IPS-15b (cell line): ENCODE measurements around the gene SLITRK3.
"Not testable (repeated sequence)": the region's sequence is repeated elsewhere in the genome, so short reads cannot be mapped to it uniquely, and the experiment has no call there.

ENCODE experiments used
- H3K27me3 ChIP-seq: one replicate; pipeline ENCODE4 v1.6.1; 2013; ENCODE audit warnings: low read length; ENCODE audit not compliant: control insufficient read depth, insufficient read depth
- H3K36me3 ChIP-seq: one replicate; pipeline ENCODE4 v1.6.1; 2013; ENCODE audit warnings: low read length; ENCODE audit not compliant: control insufficient read depth, insufficient read depth
- H3K4me1 ChIP-seq: one replicate; pipeline ENCODE4 v1.6.1; 2013; ENCODE audit warnings: mild to moderate bottlenecking, low read length; ENCODE audit not compliant: control insufficient read depth, insufficient read depth
- H3K4me3 ChIP-seq: one replicate; pipeline ENCODE4 v1.5.1; 2013; ENCODE audit warnings: low read depth, low read length
- H3K9ac ChIP-seq: one replicate; pipeline ENCODE4 v1.6.1; 2013; ENCODE audit warnings: low read depth, mild to moderate bottlenecking, low read length
- H3K9me3 ChIP-seq: one replicate; pipeline ENCODE4 v1.6.1; 2013; ENCODE audit warnings: mild to moderate bottlenecking, low read length; ENCODE audit not compliant: control insufficient read depth, insufficient read depth

SLITRK3 gene

DNA sequence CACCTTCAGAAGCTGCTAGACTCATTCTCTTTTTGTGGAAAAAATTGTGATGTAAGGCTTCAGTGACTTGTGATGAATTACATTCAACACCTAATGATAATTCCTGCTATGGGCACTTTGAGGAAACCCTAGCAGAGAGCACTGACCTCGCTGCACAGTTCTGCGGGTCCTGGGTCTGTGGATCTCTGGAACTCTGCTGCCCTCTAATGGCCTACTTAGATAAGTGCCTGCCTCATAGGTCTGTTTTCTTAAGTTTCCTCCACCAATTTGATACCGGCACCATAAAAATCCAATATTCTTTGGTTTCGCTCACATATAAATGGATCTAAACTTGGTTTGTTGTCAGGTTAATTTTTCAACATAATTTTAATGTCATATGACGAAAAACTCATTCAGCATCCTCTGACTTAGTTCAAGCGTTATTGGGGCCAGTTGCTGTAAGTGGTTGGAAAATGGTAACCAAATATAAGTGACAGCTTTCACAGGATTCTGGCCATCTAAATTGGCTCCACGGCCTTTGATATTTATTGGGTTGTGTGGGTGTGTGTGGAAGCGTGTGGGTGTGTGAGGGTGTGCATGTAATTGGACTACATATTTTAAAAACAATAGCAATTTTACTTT, 10.4 kb downstream of the SLITRK3 start:
- H3K9me3 ChIP-seq = no peaks in the 10 kb centered on the region
- H3K4me1 ChIP-seq = no peaks in the 10 kb centered on the region
- H3K9ac ChIP-seq = no peak overlapping the region
- H3K27me3 ChIP-seq = no peaks in the 10 kb centered on the region
- no peaks in the 10 kb centered on the region for H3K36me3 ChIP-seq
- no peak overlapping the region for H3K4me3 ChIP-seq

- no peak overlapping the region for H3K4me3 ChIP-seq
- no peaks in the 10 kb centered on the region for H3K9me3 ChIP-seq
- no peaks in the 10 kb centered on the region for H3K4me1 ChIP-seq
- no peaks in the 10 kb centered on the region for H3K36me3 ChIP-seq
- H3K27me3 ChIP-seq = no peaks in the 10 kb centered on the region
- H3K9ac ChIP-seq = no peak overlapping the region
These were observed 14.6 kb downstream of the SLITRK3 start for GRCh38 chr3:165181556-165181955.

GRCh38 chr3:165170236-165170635, 25.9 kb downstream of the SLITRK3 start:
- Histone ChIP-seq H3K9me3 (no peaks in the 10 kb centered on the region), H3K4me3 (no peak overlapping the region), H3K9ac (no peak overlapping the region), H3K36me3 (no peaks in the 10 kb centered on the region), H3K27me3 (no peaks in the 10 kb centered on the region), H3K4me1 (no peaks in the 10 kb centered on the region)

DNA sequence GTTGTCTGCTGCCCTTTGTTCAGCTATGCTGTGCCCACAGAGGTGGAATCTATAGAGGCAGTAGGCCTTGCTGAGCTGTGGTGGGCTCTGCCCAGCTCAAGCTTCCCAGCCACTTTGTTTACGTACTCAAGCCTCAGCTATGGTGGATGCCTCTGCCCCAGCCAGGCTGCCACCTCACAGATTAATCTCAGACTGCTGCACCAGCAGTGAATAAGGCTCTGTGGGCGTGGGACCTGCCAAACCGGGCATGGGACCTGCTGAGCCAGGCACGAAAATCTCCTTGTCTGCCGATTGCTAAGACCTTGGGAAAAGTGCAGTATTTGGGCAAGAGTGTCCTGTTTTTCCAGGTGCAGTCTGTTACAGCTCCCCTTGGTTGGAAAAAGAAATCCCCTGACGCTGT, 26.8 kb downstream of the SLITRK3 start:
- no peaks in the 10 kb centered on the region for H3K4me1 ChIP-seq
- no peaks in the 10 kb centered on the region for H3K9me3 ChIP-seq
- H3K36me3 ChIP-seq = no peaks in the 10 kb centered on the region
- no peak overlapping the region for H3K9ac ChIP-seq
- H3K27me3 ChIP-seq = no peaks in the 10 kb centered on the region
- H3K4me3 ChIP-seq = no peak overlapping the region

GRCh38 chr3:165162883-165163282, 33.3 kb downstream of the SLITRK3 start:
- Histone ChIP-seq H3K4me3 (no peak overlapping the region), H3K36me3 (no peaks in the 10 kb centered on the region), H3K9me3 (no peaks in the 10 kb centered on the region), H3K4me1 (no peaks in the 10 kb centered on the region), H3K27me3 (no peaks in the 10 kb centered on the region), H3K9ac (no peak overlapping the region)

- Histone ChIP-seq H3K36me3 (no peaks in the 10 kb centered on the region), H3K9me3 (no peaks in the 10 kb centered on the region), H3K4me3 (no peak overlapping the region), H3K4me1 (no peaks in the 10 kb centered on the region), H3K9ac (no peak overlapping the region), H3K27me3 (no peaks in the 10 kb centered on the region)
These were observed 36.3 kb downstream of the SLITRK3 start for GRCh38 chr3:165159760-165160421.

GRCh38 chr3:165158011-165158410, 38.2 kb downstream of the SLITRK3 start:
- Histone ChIP-seq H3K36me3 (no peaks in the 10 kb centered on the region), H3K27me3 (no peaks in the 10 kb centered on the region), H3K4me1 (no peaks in the 10 kb centered on the region), H3K4me3 (no peak overlapping the region), H3K9ac (no peak overlapping the region), H3K9me3 (no peaks in the 10 kb centered on the region)

DNA sequence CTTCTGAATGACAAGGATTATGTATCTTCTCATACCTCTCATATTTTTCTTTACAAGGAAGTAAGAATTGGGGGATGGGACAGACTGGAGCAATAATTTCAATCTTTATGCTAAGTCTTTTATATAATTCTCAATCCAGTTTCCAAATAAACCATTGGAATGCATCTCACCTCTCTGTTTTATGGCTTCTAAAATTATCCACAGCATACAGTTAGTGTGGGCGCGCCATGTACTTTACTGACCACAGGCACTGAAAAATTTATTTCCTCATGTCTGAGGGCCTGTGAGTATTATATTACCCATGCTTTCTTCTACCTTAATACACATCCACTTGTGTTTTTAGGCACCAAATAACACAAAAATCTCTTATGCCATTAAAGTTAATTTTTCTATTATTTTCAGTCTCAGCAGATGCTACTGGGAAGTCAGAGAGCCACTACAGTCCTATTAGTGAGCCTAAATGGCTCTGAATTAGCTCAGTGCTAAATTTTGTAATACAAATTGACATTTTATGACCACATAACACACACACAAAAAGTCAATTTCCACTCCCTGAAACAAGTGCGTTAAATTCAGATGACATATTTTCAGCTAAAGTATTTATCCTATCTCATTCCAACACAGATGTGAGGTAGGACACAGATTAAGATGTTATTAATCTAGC, 39.3 kb downstream of the SLITRK3 start:
- no peaks in the 10 kb centered on the region for H3K4me1 ChIP-seq
- H3K36me3 ChIP-seq = no peaks in the 10 kb centered on the region
- no peaks in the 10 kb centered on the region for H3K27me3 ChIP-seq
- no peak overlapping the region for H3K4me3 ChIP-seq
- H3K9ac ChIP-seq = no peak overlapping the region
- no peaks in the 10 kb centered on the region for H3K9me3 ChIP-seq

DNA sequence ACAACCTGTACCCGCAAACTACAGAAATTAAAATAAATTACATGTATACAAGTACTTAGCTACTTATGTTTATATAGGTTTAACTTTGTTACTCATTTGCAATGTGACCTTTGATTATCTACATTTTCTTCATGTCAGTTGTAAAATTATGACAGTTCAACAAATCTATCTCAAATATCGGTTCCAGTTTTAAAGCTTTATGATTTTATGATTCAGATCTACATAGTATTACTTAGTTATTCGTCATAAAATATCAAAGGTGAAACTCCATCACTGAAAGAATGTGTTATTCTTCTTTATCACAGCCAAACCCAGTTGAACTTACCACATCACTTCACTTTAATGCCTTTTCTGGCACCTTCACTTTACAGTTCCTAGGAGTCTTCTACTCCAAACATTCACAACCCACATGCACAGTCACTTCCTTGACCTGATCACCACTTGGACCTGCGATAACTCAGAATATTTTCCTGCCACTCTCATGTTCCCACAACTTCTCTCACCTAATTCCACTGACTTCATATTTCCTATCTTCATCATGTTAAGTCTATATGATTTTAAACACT, 47.2 kb downstream of the SLITRK3 start:
- Histone ChIP-seq H3K4me3 (no peak overlapping the region), H3K27me3 (no peaks in the 10 kb centered on the region), H3K36me3 (no peaks in the 10 kb centered on the region), H3K4me1 (no peaks in the 10 kb centered on the region), H3K9me3 (no peaks in the 10 kb centered on the region), H3K9ac (no peak overlapping the region)

DNA sequence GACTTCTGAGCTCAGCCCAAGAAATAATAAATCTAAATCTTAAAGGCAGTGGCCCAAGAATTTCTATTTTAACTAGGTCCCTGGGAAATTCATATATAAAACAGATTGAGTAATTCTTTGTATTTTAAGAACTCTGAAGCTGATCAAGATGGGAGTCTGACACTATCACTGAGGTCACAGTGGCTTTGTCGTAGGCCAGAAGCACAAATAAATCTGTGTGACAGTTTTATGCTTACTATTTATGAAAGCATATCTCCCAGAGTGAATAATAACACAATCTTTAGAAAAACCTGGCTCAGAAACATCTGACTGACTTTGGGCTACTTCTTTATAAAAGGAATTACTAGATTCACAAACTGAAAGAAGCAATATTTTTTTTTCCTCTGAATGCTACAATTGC, 51.9 kb downstream of the SLITRK3 start:
- Histone ChIP-seq H3K36me3 (no peaks in the 10 kb centered on the region), H3K9ac (no peak overlapping the region), H3K4me3 (no peak overlapping the region), H3K4me1 (no peaks in the 10 kb centered on the region), H3K9me3 (no peaks in the 10 kb centered on the region), H3K27me3 (no peaks in the 10 kb centered on the region)

DNA sequence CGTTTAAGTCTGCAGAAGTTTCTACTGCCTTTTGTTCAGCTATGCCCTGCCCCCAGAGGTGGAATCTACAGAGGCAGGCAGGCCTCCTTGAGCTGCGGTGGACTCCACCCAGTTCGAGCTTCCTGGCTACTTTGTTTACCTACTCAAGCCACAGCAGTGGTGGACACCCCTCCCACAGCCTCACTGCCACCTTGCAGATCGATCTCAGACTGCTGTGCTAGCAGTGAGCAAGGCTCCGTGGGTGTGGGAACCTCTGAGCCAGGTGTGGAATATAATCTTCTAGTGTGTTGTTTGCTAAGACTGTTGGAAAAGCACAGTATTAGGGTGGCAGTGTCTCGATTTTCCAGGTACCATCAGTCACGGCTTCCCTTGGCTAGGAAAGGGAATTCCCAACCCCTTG, 56.3 kb downstream of the SLITRK3 start:
- not testable (repeated sequence) for H3K4me1 ChIP-seq, H3K4me3 ChIP-seq, H3K36me3 ChIP-seq, H3K9ac ChIP-seq, H3K27me3 ChIP-seq, H3K9me3 ChIP-seq
